ENCODE measurements around the gene BTNL2. TPM values are rescaled to one million over a fixed set of nuclear protein-coding genes. Genes with fewer than 3 reads are reported as not detected.
"Not testable (repeated sequence)": the region's sequence is repeated elsewhere in the genome, so short reads cannot be mapped to it uniquely, and the experiment has no call there.

Gene BTNL2
- total and polyA plus RNA-seq, 2 experiments from 2014 or later = not detected

- Histone ChIP-seq H4K20me1 (ENCODE audit: insufficient read depth) (no peaks in the 10 kb centered on the region), H3K9ac (no peak within 1 kb of the TSS), H3K4me1 (ENCODE audit: insufficient read depth) (peaks cover 24% of the 10 kb centered on the region), H3K4me3 (no peak within 1 kb of the TSS), H3K36me3 (ENCODE audit: low read depth) (no peaks in the 10 kb centered on the region), H3K27me3 (replicated peaks; ENCODE audit: insufficient read depth) (no peaks in the 10 kb centered on the region), H3F3A (ENCODE audit: insufficient read depth) (peaks cover 7% of the 10 kb centered on the region), H2AFZ (peak within 1 kb of the TSS; percentile 72), H3K79me2 (ENCODE audit: insufficient read depth) (no peaks in the 10 kb centered on the region), H3K9me3 (ENCODE audit: low read depth) (no peaks in the 10 kb centered on the region), H3K9me2 (ENCODE audit: insufficient read depth) (no peaks in the 10 kb centered on the region), H3K4me2 (ENCODE audit: unreplicated experiment) (peak within 1 kb of the TSS; percentile 53), H3K27ac (no peak within 1 kb of the TSS)
- DNase-seq = no peak
- in situ Hi-C loops (cut with MboI) = no loop called here
- no peak for TF ChIP-seq EZH2phosphoT487 (IDR thresholded peaks at IDR 0.05; ENCODE audit: insufficient read depth, low read depth)
- TF ChIP-seq EZH2 (IDR thresholded peaks at IDR 0.05; ENCODE audit: insufficient read depth, poor library complexity, severe bottlenecking) = no peak
Observed at GRCh38 chr6:32371803-32372202, 35.2 kb downstream of the BTNL2 start, which contains the start of gene TSBP1. Gene TSBP1, minus strand, starts transcription at chr6:32371903. Its CDS starts 197 bp downstream, at chr6:32371706.

GRCh38 chr6:32371229-32371628, 35.8 kb downstream of the BTNL2 start:
- TF ChIP-seq EZH2 (IDR thresholded peaks at IDR 0.05; ENCODE audit: insufficient read depth, poor library complexity, severe bottlenecking) (no peak), EZH2phosphoT487 (IDR thresholded peaks at IDR 0.05; ENCODE audit: insufficient read depth, low read depth) (no peak)
- H3K9ac ChIP-seq = no peak overlapping the region
- no peaks in the 10 kb centered on the region for H4K20me1 ChIP-seq (ENCODE audit: insufficient read depth)
- peak; percentile 16 for DNase-seq
- no peaks in the 10 kb centered on the region for H3K9me3 ChIP-seq (ENCODE audit: low read depth)
- H3K4me1 ChIP-seq (ENCODE audit: insufficient read depth) = peaks cover 24% of the 10 kb centered on the region
- in situ Hi-C loops (cut with MboI) = no loop called here
- H3F3A ChIP-seq (ENCODE audit: insufficient read depth) = peaks cover 7% of the 10 kb centered on the region
- WGBS, 2 experiments (ENCODE audit: low coverage in 1 of 2, low lambda C conversion rate in 2 of 2, missing lambda C conversion rate in 2 of 2) = 13 to 16% methylated on average over 1 of the region's 1 CpG
- no peak overlapping the region for H3K27ac ChIP-seq
- peak overlapping the region; percentile 53 for H3K4me2 ChIP-seq (ENCODE audit: unreplicated experiment)
- no peaks in the 10 kb centered on the region for H3K27me3 ChIP-seq (replicated peaks; ENCODE audit: insufficient read depth)
- H3K9me2 ChIP-seq (ENCODE audit: insufficient read depth) = no peaks in the 10 kb centered on the region
- no peaks in the 10 kb centered on the region for H3K36me3 ChIP-seq (ENCODE audit: low read depth)
- no peak overlapping the region for H3K4me3 ChIP-seq
- peak overlapping the region; percentile 72 for H2AFZ ChIP-seq
- no peaks in the 10 kb centered on the region for H3K79me2 ChIP-seq (ENCODE audit: insufficient read depth)

- no peak overlapping the region for H2AFZ ChIP-seq
- H3K4me2 ChIP-seq (ENCODE audit: unreplicated experiment) = no peak overlapping the region
- no peaks in the 10 kb centered on the region for H3K9me3 ChIP-seq (ENCODE audit: low read depth)
- peaks cover 24% of the 10 kb centered on the region for H3K4me1 ChIP-seq (ENCODE audit: insufficient read depth)
- H3K9me2 ChIP-seq (ENCODE audit: insufficient read depth) = no peaks in the 10 kb centered on the region
- no peak overlapping the region for H3K4me3 ChIP-seq
- WGBS, 2 experiments (ENCODE audit: low coverage in 1 of 2, low lambda C conversion rate in 2 of 2, missing lambda C conversion rate in 2 of 2) = 73 to 76% methylated on average over 2 of the region's 2 CpGs
- H4K20me1 ChIP-seq (ENCODE audit: insufficient read depth) = no peaks in the 10 kb centered on the region
- no peak overlapping the region for H3K9ac ChIP-seq
- H3K27me3 ChIP-seq (replicated peaks; ENCODE audit: insufficient read depth) = no peaks in the 10 kb centered on the region
- no peaks in the 10 kb centered on the region for H3K36me3 ChIP-seq (ENCODE audit: low read depth)
- peak; percentile 38 for DNase-seq
- H3F3A ChIP-seq (ENCODE audit: insufficient read depth) = peaks cover 7% of the 10 kb centered on the region
- TF ChIP-seq EZH2 (IDR thresholded peaks at IDR 0.05; ENCODE audit: insufficient read depth, poor library complexity, severe bottlenecking) = no peak
- no peak for TF ChIP-seq EZH2phosphoT487 (IDR thresholded peaks at IDR 0.05; ENCODE audit: insufficient read depth, low read depth)
- H3K27ac ChIP-seq = no peak overlapping the region
- H3K79me2 ChIP-seq (ENCODE audit: insufficient read depth) = no peaks in the 10 kb centered on the region
- in situ Hi-C loops (cut with MboI) = no loop called here
Observed at GRCh38 chr6:32370505-32370904, 36.5 kb downstream of the BTNL2 start.

GRCh38 chr6:32369660-32370059, 37.3 kb downstream of the BTNL2 start:
- in situ Hi-C loops (cut with MboI) = no loop called here
- no peaks in the 10 kb centered on the region for H4K20me1 ChIP-seq (ENCODE audit: insufficient read depth)

GRCh38 chr6:32367644-32368043, 39.3 kb downstream of the BTNL2 start:
- TF ChIP-seq EZH2phosphoT487 (IDR thresholded peaks at IDR 0.05; ENCODE audit: insufficient read depth, low read depth) (no peak), EZH2 (IDR thresholded peaks at IDR 0.05; ENCODE audit: insufficient read depth, poor library complexity, severe bottlenecking) (no peak)
- no peaks in the 10 kb centered on the region for H3K9me3 ChIP-seq (ENCODE audit: low read depth)
- H3F3A ChIP-seq (ENCODE audit: insufficient read depth) = peaks cover 7% of the 10 kb centered on the region
- H3K4me1 ChIP-seq (ENCODE audit: insufficient read depth) = peaks cover 24% of the 10 kb centered on the region
- 97% methylated on average over 3 of the region's 3 CpGs for WGBS, 2 experiments (ENCODE audit: low coverage in 1 of 2, low lambda C conversion rate in 2 of 2, missing lambda C conversion rate in 2 of 2)
- H3K4me3 ChIP-seq = no peak overlapping the region
- no peaks in the 10 kb centered on the region for H3K36me3 ChIP-seq (ENCODE audit: low read depth)
- H2AFZ ChIP-seq = no peak overlapping the region
- no peak overlapping the region for H3K4me2 ChIP-seq (ENCODE audit: unreplicated experiment)
- no peak for DNase-seq
- no peaks in the 10 kb centered on the region for H4K20me1 ChIP-seq (ENCODE audit: insufficient read depth)
- H3K9me2 ChIP-seq (ENCODE audit: insufficient read depth) = no peaks in the 10 kb centered on the region
- in situ Hi-C loops (cut with MboI) = no loop called here
- no peaks in the 10 kb centered on the region for H3K79me2 ChIP-seq (ENCODE audit: insufficient read depth)
- H3K27me3 ChIP-seq (replicated peaks; ENCODE audit: insufficient read depth) = no peaks in the 10 kb centered on the region
- H3K27ac ChIP-seq = no peak overlapping the region
- H3K9ac ChIP-seq = no peak overlapping the region

More at GRCh38 chr6:32369660-32370059, 37.3 kb downstream of the BTNL2 start:
- Histone ChIP-seq H3K4me3 (no peak overlapping the region), H3K9me3 (ENCODE audit: low read depth) (no peaks in the 10 kb centered on the region), H3K27ac (peak overlapping the region; percentile 38), H3K9ac (no peak overlapping the region), H3K36me3 (ENCODE audit: low read depth) (no peaks in the 10 kb centered on the region), H3K9me2 (ENCODE audit: insufficient read depth) (no peaks in the 10 kb centered on the region), H3K4me1 (ENCODE audit: insufficient read depth) (peaks cover 24% of the 10 kb centered on the region), H3K27me3 (replicated peaks; ENCODE audit: insufficient read depth) (no peaks in the 10 kb centered on the region), H3F3A (ENCODE audit: insufficient read depth) (peaks cover 7% of the 10 kb centered on the region), H3K4me2 (ENCODE audit: unreplicated experiment) (no peak overlapping the region), H2AFZ (no peak overlapping the region), H3K79me2 (ENCODE audit: insufficient read depth) (no peaks in the 10 kb centered on the region)
- WGBS, 2 experiments (ENCODE audit: low coverage in 1 of 2, low lambda C conversion rate in 2 of 2, missing lambda C conversion rate in 2 of 2) = 19 to 25% methylated on average over 3 of the region's 3 CpGs
- TF ChIP-seq EZH2 (IDR thresholded peaks at IDR 0.05; ENCODE audit: insufficient read depth, poor library complexity, severe bottlenecking) (no peak), EZH2phosphoT487 (IDR thresholded peaks at IDR 0.05; ENCODE audit: insufficient read depth, low read depth) (no peak)
- DNase-seq = peak; percentile 94

- H4K20me1 ChIP-seq (ENCODE audit: insufficient read depth); H3K79me2 ChIP-seq (ENCODE audit: insufficient read depth); H3K4me3 ChIP-seq; H3K9me3 ChIP-seq (ENCODE audit: low read depth); in situ Hi-C loops (cut with MboI); H3K36me3 ChIP-seq (ENCODE audit: low read depth); H3K9me2 ChIP-seq (ENCODE audit: insufficient read depth); H3K27me3 ChIP-seq (replicated peaks; ENCODE audit: insufficient read depth); H3F3A ChIP-seq (ENCODE audit: insufficient read depth); H3K27ac ChIP-seq; H2AFZ ChIP-seq; H3K4me1 ChIP-seq (ENCODE audit: insufficient read depth); H3K9ac ChIP-seq; H3K4me2 ChIP-seq (ENCODE audit: unreplicated experiment); DNase-seq: not testable (repeated sequence)
- 75% methylated on average over 1 of the region's 1 CpG; no CpG with 5 or more reads in 1 of the 2 experiments for WGBS, 2 experiments (ENCODE audit: low coverage in 1 of 2, low lambda C conversion rate in 2 of 2, missing lambda C conversion rate in 2 of 2)
Observed at GRCh38 chr6:32359225-32359624, 47.8 kb downstream of the BTNL2 start.

- not testable (repeated sequence) for H3F3A ChIP-seq (ENCODE audit: insufficient read depth)
- 61% methylated on average over 8 of the region's 8 CpGs for WGBS, 2 experiments (ENCODE audit: low coverage in 1 of 2, low lambda C conversion rate in 2 of 2, missing lambda C conversion rate in 2 of 2)
Observed at GRCh38 chr6:32358548-32358947, 48.4 kb downstream of the BTNL2 start.

More at GRCh38 chr6:32358548-32358947, 48.4 kb downstream of the BTNL2 start:
- H3K9ac ChIP-seq; H3K36me3 ChIP-seq (ENCODE audit: low read depth); H4K20me1 ChIP-seq (ENCODE audit: insufficient read depth); H3K79me2 ChIP-seq (ENCODE audit: insufficient read depth); H2AFZ ChIP-seq; in situ Hi-C loops (cut with MboI); H3K9me2 ChIP-seq (ENCODE audit: insufficient read depth); H3K27me3 ChIP-seq (replicated peaks; ENCODE audit: insufficient read depth); H3K4me2 ChIP-seq (ENCODE audit: unreplicated experiment); H3K9me3 ChIP-seq (ENCODE audit: low read depth); H3K4me1 ChIP-seq (ENCODE audit: insufficient read depth); DNase-seq; H3K27ac ChIP-seq; H3K4me3 ChIP-seq: not testable (repeated sequence)

Data from GM23248 (cell line).